GM13976 (cell line): ENCODE measurements around the gene RNF220.

Experiments used
- DNase-seq: peaks from one replicate; pipeline ENCODE4 v3.0.0; 2012; ENCODE audit warnings: low spot score
- in situ Hi-C: fragments of 300-500 bp; cut with MboI; formaldehyde crosslinking; loops from one replicate; pipeline ENCODE4 v1.12.0; 2022; ENCODE audit warnings: low sequenced_read_pairs, mixed read lengths, inconsistent platforms; ENCODE audit not compliant: unreplicated experiment
- TF ChIP-seq, protein P1 (sequence below): IDR thresholded peaks from 2 replicates; pipeline ENCODE4 v1.5.1; 2012; ENCODE audit warnings: borderline replicate concordance, mild to moderate bottlenecking; ENCODE audit not compliant: insufficient read depth; ENCODE audit errors: extremely low read depth, missing control alignments, control extremely low read depth

Gene RNF220

DNA sequence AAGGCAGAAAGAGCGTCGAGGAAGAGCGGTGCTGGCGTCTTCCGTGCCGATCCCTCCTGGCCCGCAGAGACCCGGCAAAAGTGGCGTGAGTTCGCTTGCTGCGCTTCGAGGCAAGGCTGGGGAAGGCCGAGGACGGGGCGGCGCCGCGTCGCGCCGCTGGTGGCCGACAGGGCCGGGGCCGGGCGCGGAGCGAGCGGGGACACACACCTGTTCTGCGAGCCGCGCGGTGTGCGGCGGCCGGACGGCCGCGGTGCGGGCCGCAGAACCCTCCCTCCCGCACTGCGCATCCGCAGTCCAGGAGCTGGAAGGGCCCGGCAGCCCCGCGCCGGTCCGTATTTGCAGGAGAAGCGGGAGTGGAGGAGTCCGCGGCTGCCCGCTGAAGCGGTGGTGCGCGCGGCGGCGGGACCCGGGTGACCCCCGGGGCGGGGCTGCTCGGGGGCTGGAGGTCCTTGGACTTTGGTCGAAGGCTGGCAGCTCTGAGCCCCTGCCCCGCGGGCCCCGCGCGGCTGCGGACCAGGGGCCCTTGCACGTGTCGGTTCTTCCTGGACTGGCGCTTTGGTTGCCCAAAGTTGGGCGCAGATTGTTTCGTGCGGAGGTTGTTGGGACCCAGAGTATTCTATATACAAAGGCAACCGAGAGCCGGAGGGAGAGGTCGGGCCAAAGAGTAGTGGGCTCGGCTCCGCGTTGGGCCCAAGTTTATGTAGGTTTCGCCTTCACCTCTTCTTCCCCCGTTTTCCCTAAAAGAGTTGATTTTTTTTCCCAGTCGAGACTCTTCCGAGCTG, 2.6 kb downstream of the RNF220 start:
- no peak for DNase-seq
- TF ChIP-seq, protein P1, sequence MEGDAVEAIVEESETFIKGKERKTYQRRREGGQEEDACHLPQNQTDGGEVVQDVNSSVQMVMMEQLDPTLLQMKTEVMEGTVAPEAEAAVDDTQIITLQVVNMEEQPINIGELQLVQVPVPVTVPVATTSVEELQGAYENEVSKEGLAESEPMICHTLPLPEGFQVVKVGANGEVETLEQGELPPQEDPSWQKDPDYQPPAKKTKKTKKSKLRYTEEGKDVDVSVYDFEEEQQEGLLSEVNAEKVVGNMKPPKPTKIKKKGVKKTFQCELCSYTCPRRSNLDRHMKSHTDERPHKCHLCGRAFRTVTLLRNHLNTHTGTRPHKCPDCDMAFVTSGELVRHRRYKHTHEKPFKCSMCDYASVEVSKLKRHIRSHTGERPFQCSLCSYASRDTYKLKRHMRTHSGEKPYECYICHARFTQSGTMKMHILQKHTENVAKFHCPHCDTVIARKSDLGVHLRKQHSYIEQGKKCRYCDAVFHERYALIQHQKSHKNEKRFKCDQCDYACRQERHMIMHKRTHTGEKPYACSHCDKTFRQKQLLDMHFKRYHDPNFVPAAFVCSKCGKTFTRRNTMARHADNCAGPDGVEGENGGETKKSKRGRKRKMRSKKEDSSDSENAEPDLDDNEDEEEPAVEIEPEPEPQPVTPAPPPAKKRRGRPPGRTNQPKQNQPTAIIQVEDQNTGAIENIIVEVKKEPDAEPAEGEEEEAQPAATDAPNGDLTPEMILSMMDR: no peak
- in situ Hi-C loops: no loop called here

DNA sequence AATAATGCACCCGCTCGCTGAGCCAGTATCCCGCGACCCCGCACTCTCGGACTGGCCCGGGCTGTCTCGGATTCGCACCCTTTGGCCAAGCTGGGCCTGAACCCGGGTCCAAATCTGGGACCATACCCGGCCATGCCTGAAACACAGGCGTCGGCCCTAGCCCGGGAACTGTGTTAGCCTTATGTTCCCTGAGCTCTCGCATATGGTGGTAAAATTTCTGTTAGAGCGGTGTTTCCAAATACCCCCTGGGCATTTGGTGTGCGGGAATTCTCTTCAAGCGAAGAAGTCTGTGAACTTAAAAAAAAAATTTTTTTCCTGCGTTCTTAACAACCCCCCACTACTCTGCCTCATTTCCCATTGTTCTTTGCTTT, 3.1 kb downstream of the RNF220 start:
- in situ Hi-C loops: no loop called here
- TF ChIP-seq, protein P1: no peak
- no peak for DNase-seq

DNA sequence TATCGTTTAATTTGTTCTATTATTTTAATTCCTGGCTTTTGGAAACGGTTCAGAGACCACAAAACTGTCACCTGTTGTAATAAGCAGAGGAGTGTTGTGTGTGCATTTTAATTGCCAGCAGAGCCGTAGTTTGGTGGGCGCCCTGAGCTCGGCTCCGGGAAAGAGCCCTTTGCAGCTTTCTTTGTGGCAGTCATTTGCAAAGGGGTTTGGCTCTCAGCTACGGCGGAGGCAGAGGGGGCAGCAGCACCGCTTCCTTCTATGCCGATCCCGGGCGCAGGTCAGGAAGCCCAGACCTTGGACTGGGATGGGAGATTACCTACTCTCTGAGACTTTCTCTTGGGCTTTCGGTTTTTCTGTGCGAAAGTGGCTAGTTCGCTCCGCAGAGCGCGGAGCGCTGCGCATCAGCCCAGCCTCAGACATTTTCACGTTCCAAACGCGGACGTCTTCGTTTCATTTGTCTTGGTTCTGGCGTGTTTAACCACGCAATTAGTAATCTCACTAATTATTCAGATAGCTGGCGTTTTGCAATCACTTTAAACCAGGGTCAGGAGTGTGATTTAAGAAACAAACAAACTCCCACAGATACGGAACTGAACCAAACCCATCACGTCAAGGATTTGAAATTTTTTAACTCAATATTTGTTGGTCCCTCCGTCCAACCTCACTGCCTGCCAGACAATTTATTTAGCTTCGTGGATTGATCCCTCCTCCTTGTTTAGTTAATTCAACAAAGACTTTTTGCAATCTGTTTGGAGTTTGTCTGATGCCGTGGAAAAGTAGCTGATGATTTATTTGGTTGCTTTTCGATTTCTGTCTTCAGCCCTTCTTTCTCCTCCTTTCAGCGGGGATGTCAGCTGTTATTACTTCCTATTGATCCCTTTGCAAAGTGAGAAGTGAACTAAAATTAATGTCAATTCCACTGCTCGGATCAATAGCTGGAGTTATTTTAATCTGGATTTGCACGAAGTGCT, 3.9 kb downstream of the RNF220 start:
- in situ Hi-C loops: no loop called here
- DNase-seq: no peak
- TF ChIP-seq, protein P1: no peak

DNA sequence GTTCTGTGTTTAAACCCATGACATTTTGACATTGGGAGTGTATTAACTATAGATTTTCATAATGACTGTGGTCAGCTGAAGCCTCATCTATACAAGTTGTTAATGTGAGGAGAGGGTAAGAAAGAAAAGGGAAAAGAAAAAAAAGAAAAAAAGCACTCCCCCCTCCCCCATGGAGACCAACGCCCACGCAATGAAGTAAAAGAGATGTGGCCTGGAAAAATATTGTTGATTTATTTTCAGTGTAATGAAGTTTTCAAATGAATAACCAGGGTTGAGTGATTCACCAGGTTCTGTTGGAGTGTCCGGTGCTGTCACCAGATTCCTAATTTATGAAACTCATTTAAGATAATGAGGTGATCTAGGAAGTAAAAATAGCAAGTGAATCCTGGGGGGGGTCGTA, 4.7 kb downstream of the RNF220 start:
- TF ChIP-seq, protein P1: no peak
- in situ Hi-C loops: no loop called here
- DNase-seq: no peak

DNA sequence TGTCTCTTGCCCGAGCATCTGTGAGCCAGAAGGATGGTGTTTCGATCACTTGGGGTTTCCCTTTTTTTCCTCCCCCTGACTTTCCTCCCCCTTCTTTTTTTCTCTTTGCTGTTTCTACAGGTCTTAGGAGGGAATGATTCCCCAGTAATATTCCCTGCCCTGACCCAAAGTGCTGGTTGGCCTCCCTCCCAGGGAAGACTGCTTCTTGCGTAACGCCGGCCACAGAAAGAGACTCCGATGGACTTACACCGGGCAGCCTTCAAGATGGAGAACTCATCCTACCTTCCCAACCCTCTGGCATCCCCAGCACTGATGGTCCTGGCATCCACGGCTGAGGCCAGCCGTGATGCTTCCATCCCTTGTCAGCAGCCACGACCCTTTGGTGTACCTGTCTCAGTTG, 6.8 kb downstream of the RNF220 start:
- no peak for DNase-seq
- in situ Hi-C loops: no loop called here
- TF ChIP-seq, protein P1: no peak

DNA sequence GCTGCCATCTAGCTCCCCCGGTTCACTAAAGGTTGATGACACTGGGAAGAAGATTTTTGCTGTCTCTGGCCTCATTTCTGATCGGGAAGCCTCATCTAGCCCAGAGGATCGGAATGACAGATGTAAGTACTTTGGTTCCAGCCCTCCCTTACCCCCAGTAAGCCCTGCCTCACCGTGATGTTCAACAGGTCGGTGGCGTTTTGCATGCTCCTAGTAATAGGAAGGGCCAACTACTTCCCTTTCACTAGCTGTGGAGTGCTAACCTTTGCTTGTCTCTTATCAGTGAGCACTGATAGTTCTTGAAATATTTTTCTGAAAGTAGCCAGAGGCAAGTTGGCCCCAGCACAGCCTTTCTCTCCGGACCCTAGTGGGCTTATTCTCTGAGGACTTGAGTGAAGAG, 7.5 kb downstream of the RNF220 start:
- DNase-seq: no peak
- in situ Hi-C loops: no loop called here
- TF ChIP-seq, protein P1: no peak
